Activated CD8-positive, alpha-beta T cell treated with anti-CD3 and anti-CD28 coated beads for 36 hours (primary cell): Measurements from ENCODE around the gene GPR148. TPM values are rescaled to one million over a fixed set of nuclear protein-coding genes. Genes with fewer than 3 reads are reported as not detected.
A peak's percentile ranks its signal among the peaks of the same experiment; 100 is the strongest.
"Not testable (repeated sequence)": the region's sequence is repeated elsewhere in the genome, so short reads cannot be mapped to it uniquely, and the experiment has no call there.

Experiments
- ATAC-seq: fragments of 200-7000 bp; cut with Tn5 transposase; one replicate; pipeline ENCODE4 v1.10.0; 2021; ENCODE audit warnings: mild to moderate bottlenecking, moderate library complexity
- CTCF ChIA-PET: fragments of 350-600 bp; sonication (Branson Sonifier 250); formaldehyde crosslinking; loops from one replicate; lab custom pipeline; 2021; ENCODE audit warnings: antibody characterized with exemption; lab: Charles Lee
- POLR2A ChIA-PET: fragments of 350-600 bp; sonication (Branson Sonifier 250); formaldehyde crosslinking; loops from one replicate; lab custom pipeline; 2021; ENCODE audit warnings: antibody characterized with exemption; lab: Charles Lee
- DNase-seq: peaks from one replicate; pipeline ENCODE4 v3.0.0-alpha.2; 2020
- H3K27ac Mint-ChIP-seq: one replicate; pipeline ENCODE4 v1.8.0; 2021; ENCODE audit warnings: mild to moderate bottlenecking, mixed read lengths
- H3K27me3 Mint-ChIP-seq: one replicate; pipeline ENCODE4 v1.8.0; 2021; ENCODE audit warnings: mixed read lengths
- H3K36me3 Mint-ChIP-seq: one replicate; pipeline ENCODE4 v1.8.0; 2021; ENCODE audit warnings: low read depth, mixed read lengths
- H3K4me1 Mint-ChIP-seq: one replicate; pipeline ENCODE4 v1.8.0; 2021; ENCODE audit warnings: low read depth, mixed read lengths
- H3K4me3 Mint-ChIP-seq: one replicate; pipeline ENCODE4 v1.8.0; 2021; ENCODE audit warnings: mild to moderate bottlenecking, moderate library complexity, mixed read lengths
- H3K9me3 Mint-ChIP-seq: one replicate; pipeline ENCODE4 v1.8.0; 2021; ENCODE audit warnings: mixed read lengths
- intact Hi-C: fragments of 100-400 bp; cut with micrococcal nuclease; formaldehyde crosslinking; loops from one replicate; pipeline ENCODE4 v1.10.0; 2022
- total RNA-seq, 2 experiments: library from RNA; stranded (reverse); gene quantifications; one replicate each; pipeline ENCODE4 v1.2.3, GENCODE V29; 2021
- TF ChIP-seq, protein P1 (sequence below): fragments of 200-600 bp; IDR thresholded peaks from one replicate; pipeline ENCODE4 v1.8.0; 2022; ENCODE audit warnings: antibody characterized with exemption, mild to moderate bottlenecking

GPR148 gene, protein sequence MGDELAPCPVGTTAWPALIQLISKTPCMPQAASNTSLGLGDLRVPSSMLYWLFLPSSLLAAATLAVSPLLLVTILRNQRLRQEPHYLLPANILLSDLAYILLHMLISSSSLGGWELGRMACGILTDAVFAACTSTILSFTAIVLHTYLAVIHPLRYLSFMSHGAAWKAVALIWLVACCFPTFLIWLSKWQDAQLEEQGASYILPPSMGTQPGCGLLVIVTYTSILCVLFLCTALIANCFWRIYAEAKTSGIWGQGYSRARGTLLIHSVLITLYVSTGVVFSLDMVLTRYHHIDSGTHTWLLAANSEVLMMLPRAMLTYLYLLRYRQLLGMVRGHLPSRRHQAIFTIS
- not detected for total RNA-seq

DNA sequence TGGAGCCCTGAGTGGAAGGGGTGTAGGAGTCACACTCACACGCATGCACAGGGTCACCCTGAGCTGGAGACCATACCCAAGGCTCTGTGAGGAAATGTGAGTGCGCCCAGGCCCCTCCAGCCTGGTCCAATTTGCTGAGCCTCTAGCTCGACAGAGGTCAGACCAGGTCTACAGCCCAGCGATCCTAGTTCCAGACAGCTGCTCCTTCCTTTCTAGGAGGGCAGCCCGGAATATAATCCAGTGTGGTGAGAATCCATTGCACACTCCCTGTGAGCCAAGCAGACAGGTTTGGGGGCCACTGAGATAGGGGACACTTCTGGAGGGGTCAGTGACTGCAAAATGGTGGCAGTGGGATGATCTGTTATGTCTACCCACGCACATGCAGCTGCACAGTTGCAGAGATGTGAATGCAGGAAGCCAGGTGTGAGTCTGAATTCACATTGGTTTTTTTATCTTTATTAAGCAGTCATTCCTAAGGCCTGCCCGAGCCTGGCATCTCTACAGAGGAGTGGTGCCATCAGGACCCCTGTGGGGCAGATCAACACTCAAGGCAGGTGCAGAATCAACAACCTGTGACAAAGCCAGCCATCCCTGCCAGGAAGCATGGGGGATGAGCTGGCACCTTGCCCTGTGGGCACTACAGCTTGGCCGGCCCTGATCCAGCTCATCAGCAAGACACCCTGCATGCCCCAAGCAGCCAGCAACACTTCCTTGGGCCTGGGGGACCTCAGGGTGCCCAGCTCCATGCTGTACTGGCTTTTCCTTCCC, at the start of gene GPR148:
GPR148 (plus strand) TSS at position 522 of the 768 bp plus-strand sequence; CDS start at position 604, 82 bp downstream.
- peaks cover 4% of the 10 kb centered on the region for H3K27me3 Mint-ChIP-seq
- intact Hi-C loops, result no loop called here
- no peak for ATAC-seq
- peak within 1 kb of the TSS; percentile 32 for H3K27ac Mint-ChIP-seq
- CTCF ChIA-PET, result interaction anchor here (1.0 to 1.2 kb wide), 2 partner anchors 69 kb away, joined by 3 to 4 read pairs; no protein-coding TSS in a partner anchor
- no peaks in the 10 kb centered on the region for H3K9me3 Mint-ChIP-seq
- POLR2A ChIA-PET, result interaction anchor here (0.6 to 1.3 kb wide), 2 partner anchors 337 to 386 kb away, joined by 3 read pairs; partner anchors contain the start of gene IMP4
- peak within 1 kb of the TSS; percentile 50 for H3K4me3 Mint-ChIP-seq
- TF ChIP-seq, protein P1, sequence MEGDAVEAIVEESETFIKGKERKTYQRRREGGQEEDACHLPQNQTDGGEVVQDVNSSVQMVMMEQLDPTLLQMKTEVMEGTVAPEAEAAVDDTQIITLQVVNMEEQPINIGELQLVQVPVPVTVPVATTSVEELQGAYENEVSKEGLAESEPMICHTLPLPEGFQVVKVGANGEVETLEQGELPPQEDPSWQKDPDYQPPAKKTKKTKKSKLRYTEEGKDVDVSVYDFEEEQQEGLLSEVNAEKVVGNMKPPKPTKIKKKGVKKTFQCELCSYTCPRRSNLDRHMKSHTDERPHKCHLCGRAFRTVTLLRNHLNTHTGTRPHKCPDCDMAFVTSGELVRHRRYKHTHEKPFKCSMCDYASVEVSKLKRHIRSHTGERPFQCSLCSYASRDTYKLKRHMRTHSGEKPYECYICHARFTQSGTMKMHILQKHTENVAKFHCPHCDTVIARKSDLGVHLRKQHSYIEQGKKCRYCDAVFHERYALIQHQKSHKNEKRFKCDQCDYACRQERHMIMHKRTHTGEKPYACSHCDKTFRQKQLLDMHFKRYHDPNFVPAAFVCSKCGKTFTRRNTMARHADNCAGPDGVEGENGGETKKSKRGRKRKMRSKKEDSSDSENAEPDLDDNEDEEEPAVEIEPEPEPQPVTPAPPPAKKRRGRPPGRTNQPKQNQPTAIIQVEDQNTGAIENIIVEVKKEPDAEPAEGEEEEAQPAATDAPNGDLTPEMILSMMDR, result no peak
- no peak for DNase-seq
- H3K36me3 Mint-ChIP-seq, result no peaks in the 10 kb centered on the region
- peaks cover 10% of the 10 kb centered on the region for H3K4me1 Mint-ChIP-seq

GRCh38 chr2:130692041-130692770, 36.7 kb upstream of the GPR148 start:
- POLR2A ChIA-PET, CTCF ChIA-PET: not testable (repeated sequence)

GRCh38 chr2:130693474-130693873, 35.4 kb upstream of the GPR148 start:
- DNase-seq, result peak; percentile 40
- H3K9me3 Mint-ChIP-seq, POLR2A ChIA-PET, intact Hi-C loops, H3K27ac Mint-ChIP-seq, H3K4me3 Mint-ChIP-seq, H3K36me3 Mint-ChIP-seq, H3K4me1 Mint-ChIP-seq, H3K27me3 Mint-ChIP-seq, ATAC-seq, CTCF ChIA-PET: not testable (repeated sequence)

More at GRCh38 chr2:130692041-130692770, 36.7 kb upstream of the GPR148 start:
- H3K36me3 Mint-ChIP-seq, ATAC-seq, intact Hi-C loops, DNase-seq, H3K4me1 Mint-ChIP-seq, H3K9me3 Mint-ChIP-seq, H3K4me3 Mint-ChIP-seq, H3K27ac Mint-ChIP-seq: not testable (repeated sequence)
- H3K27me3 Mint-ChIP-seq, result peaks cover 11% of the 10 kb centered on the region

DNA sequence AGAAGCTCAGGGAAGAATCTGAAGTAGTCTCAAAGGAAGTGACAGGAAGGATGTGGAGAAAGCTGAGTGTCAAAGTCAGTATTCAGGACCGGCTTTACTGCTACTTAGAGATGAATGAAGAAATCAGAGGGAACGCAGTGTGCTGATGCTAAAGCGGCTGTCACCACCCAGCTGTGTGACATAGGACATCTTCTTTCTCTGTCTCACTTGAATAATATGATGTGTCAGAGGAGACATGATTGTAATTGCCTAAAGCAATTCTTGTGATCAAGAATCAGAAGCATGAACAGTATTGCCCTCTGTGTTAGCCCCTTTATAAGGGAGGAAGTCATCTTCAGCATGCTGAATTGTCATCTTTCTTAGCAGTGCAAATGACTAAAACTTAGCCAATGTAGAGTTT, 25.6 kb upstream of the GPR148 start:
- intact Hi-C loops, H3K4me1 Mint-ChIP-seq, CTCF ChIA-PET, H3K27ac Mint-ChIP-seq, POLR2A ChIA-PET, H3K9me3 Mint-ChIP-seq, DNase-seq, H3K4me3 Mint-ChIP-seq, ATAC-seq, H3K36me3 Mint-ChIP-seq, H3K27me3 Mint-ChIP-seq: not testable (repeated sequence)

GRCh38 chr2:130714795-130715194, 14.1 kb upstream of the GPR148 start:
- POLR2A ChIA-PET, H3K27ac Mint-ChIP-seq, ATAC-seq, CTCF ChIA-PET, H3K27me3 Mint-ChIP-seq, H3K4me3 Mint-ChIP-seq, H3K9me3 Mint-ChIP-seq, intact Hi-C loops, DNase-seq, H3K36me3 Mint-ChIP-seq, H3K4me1 Mint-ChIP-seq: not testable (repeated sequence)

DNA sequence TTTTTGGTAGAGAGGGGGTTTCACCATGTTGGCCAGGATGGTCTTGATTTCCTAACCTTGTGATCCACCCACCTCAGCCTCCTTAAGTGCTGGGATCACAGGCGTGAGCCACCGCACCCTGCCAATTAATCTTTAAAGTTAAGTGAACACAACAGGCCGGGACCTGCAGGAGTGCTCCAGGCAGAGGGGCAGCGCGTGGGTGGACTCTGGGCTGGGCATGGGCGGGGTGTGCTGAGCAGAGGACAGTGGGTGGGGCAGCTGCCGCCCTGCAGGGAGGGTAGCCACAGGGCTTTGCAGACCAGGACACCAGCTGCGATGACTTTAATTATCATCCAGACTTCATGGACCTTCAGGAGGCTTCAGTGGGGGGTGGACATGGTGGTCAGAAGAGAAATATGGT, 8.8 kb upstream of the GPR148 start:
- Mint-ChIP-seq H3K4me3 (no peak overlapping the region), H3K4me1 (no peaks in the 10 kb centered on the region), H3K27ac (no peak overlapping the region), H3K27me3 (peaks cover 10% of the 10 kb centered on the region), H3K36me3 (no peaks in the 10 kb centered on the region), H3K9me3 (no peaks in the 10 kb centered on the region)
- DNase-seq (no peak), ATAC-seq (no peak)
- ChIA-PET CTCF (no interaction called here), POLR2A (no interaction called here)
- intact Hi-C loops, result no loop called here
- TF ChIP-seq, protein P1, result no peak
